Esophagus squamous epithelium (tissue), 4 donors: ENCODE measurements around the gene EMILIN2.

Experiments
- CTCF ChIP-seq, 6 experiments: fragments of 450-650 bp in 4 of 6; fragments of 200-600 bp in 2 of 6; sonication (generic) in 2 of 6; IDR thresholded peaks; one replicate each; pipeline ENCODE4 v1.5.1; 2016 to 2019; ENCODE audit warnings: antibody characterized with exemption in 6 of 6, mild to moderate bottlenecking in 4 of 6, moderate library complexity in 4 of 6
- POLR2A ChIP-seq, 4 donors: fragments of 450-650 bp; IDR thresholded peaks; one replicate each; pipeline ENCODE4 v1.6.1; 2017; ENCODE audit warnings: antibody characterized with exemption in 4 of 4, mild to moderate bottlenecking in 4 of 4, moderate library complexity in 3 of 4

DNA sequence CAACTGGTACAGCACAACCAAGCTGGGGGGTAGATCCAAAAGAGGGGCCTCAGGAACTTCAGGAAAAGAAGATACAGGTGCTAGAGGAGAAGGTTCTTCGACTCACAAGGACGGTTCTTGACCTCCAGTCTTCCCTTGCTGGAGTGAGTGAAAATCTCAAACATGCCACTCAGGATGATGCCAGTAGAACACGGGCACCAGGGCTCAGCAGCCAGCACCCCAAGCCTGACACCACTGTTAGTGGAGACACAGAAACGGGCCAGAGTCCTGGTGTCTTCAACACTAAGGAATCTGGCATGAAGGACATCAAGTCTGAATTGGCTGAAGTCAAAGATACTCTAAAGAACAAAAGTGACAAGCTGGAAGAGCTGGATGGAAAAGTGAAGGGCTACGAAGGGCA lies 43.8 kb downstream of the EMILIN2 start:
- TF ChIP-seq CTCF (IDR thresholded peaks at IDR 0.05), result no peak
- TF ChIP-seq POLR2A (IDR thresholded peaks at IDR 0.05), result no peak
